ENCODE results near the gene ALKBH4.
"Not testable (repeated sequence)": the region's sequence is repeated elsewhere in the genome, so short reads cannot be mapped to it uniquely, and the experiment has no call there.

Gene ALKBH4

DNA sequence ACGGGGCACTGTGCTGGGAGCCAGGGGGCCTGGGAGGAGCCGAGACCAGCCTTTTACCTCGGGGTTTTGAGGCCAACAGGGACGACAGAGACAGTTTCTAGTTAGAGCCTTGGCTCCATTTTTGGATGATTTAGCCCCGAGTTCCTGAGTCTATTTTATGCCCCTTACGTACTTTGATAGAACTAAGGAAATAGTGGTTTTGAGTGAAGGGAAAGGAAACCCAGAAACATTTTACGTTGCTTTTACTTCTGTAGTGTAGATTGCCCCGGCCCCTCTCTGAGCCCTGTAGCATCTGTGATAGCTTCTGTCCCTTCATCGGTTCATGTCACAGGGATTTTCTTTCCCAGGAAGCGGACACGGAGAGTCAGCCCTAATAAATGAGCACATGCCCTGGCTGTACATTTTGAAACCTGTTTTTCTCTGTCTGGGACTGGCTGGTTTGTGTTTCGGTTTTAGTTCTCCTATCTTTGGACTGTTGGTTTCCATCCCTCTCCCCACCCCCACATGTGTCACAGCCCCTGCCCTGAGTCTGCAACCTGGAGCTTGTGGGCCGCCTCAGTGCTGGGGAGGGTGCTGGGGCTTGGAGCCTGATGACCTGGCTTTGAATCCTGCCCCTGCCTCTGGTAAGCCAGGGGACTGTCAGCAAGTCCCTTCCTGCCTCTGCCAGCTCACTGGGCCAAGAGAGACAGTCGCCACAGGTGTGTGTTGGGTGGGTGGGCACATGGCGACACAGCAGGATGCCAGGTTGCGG, 38.2 kb downstream of the ALKBH4 start:
- no peak for DNase-seq

DNA sequence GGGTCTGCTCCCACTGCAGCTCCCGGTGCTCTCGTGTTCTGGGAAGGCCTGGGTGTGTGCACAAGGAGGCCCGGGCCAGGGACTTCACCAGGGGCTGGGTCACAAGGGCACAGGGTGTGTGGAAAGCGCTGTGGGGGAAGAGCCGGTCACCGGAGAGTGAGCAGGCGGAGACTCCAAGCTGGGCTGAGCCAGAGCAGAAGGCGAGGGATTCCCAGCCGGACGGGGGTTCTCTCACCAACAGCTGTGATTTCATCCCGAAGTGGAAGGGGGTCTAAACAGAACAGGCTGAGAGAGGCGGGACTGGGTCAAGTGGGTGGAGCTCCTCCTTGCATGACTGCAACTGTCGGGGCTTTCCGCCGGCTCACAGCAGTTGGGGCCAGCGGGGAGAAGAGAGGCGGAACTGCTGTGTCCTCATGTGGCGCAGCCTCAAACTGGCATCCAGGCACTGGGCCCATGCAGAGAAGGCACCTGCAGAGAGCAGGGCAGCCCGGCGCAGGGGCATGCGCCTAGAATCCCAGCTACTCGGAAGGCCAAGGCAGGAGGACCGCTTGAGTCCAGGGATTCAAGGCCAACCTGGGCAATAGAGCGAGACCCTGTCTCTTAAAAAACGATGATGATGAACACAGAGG, 38.9 kb downstream of the ALKBH4 start:
- DNase-seq = no peak

DNA sequence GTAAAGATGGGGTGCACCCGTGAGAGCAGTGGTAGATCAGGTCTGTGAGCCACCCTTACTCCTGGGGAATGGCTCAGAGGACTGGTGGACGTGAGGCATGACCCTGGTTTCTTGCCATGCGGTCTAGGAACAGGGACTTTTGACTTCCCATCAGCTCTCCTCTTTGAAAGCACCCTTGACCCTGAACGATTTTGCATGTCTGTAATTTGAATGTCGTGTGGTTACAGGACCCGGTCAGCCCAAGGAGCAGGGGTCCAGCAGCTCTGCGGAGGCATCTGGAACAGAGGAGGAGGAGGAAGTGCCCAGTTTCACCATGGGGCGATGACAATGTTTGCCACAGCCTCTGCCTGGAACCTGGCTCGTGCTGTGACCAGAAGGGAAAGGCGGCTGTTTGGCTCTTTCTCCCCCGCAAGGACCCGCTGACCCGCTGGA, 39.9 kb downstream of the ALKBH4 start:
- DNase-seq = no peak

DNA sequence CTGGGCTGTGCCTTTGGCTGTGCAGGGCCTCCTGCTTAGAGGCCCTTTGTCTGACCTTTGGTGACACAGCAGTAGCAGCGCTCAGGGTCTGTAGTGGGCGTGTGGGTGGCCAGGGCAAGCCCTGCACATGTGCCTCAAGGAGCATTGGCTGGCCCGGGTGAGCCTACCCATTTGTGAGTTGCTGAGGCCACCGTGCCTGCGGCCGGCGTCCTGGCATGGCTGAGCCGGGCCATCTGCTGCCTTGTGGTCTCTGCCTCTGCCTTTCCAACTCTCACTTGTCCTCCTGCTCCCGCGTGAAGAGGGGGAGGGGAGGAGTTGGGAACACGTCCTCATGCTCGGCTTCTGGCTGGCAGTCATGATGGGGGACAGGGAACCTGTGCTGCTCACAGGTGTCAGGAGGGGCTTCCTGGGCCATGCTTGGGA, 40.5 kb downstream of the ALKBH4 start:
- no peak for DNase-seq

DNA sequence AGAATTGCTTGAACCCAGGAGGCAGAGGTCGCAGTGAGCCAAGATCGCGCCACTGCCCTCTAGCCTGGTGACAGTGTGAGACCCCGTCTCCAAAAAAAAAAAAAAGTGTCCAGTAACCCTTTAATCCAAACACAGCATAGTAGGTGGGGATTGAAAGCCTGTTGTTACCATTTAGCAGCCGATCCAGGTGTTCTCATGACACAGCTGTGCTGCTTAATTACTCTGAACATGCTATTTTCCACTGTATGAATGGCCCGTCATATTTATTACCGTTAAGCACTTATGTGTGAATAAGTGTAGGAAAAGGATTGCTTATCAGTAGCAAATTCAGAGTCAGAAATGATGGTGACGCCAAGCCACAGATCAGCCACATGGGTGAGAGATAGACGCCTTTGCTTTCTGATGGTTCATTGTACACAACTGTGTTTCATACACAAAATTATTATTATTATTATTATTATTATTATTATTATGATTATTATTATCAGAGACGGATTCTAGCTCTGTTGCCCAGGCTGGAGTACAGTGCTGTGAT, 42.9 kb downstream of the ALKBH4 start:
- DNase-seq = no peak

DNA sequence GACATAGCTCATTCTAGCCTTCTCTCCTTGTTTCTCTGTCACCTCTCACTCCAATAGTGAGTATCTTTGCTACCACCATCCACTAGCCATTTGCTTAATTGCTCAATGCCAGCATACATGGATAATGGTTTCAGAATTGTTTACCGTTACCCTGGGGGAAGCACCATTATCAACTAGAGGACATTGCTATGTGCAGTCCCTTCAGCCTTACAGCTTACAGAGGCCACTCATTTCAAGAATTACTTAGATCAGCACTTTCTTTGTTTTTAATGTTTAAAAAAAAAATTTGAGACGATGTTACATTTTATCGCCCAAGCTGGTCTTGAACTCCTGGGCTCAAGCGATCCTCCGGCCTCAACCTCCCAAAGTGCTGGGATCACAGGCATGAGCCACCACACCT, 46.1 kb downstream of the ALKBH4 start:
- DNase-seq = no peak

DNA sequence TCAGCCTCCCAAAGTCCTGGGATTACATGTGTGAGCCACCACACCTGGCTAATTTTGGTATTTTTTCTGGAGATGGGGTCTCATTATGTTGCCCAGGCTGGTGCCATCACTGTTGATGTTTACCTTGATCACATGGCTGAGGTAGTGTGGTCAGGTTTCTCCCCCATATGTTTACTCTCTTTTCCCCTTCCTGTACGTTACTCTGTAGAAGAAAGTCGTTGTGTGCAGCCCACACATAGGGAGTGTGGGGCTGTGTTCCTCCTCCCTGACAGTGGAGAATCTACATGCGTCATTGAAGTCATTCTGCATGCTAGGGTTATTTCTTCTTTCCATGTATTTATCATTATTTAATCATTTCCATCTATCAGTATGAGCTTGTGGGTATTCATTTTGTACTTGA, 47.6 kb downstream of the ALKBH4 start:
- DNase-seq = no peak

DNA sequence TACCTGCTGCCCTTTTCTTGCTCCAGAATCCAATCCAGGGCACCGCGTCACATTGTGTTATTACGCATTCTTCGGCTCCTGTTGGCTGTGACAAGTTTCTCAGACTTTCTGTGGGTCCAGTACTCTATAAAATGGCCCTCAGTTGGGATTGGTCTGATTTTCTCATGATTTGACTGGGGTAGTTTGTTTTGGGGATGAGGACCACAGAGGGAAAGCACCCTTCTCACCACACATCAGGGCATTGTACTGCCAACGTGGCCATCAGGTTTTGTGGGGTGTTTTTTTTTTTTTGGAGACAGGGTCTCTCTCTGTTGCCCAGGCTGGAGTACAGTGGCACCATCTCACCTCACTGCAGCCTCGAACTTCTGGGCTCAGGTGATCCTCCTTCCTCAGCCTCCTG, 48.3 kb downstream of the ALKBH4 start:
- no peak for DNase-seq

DNA sequence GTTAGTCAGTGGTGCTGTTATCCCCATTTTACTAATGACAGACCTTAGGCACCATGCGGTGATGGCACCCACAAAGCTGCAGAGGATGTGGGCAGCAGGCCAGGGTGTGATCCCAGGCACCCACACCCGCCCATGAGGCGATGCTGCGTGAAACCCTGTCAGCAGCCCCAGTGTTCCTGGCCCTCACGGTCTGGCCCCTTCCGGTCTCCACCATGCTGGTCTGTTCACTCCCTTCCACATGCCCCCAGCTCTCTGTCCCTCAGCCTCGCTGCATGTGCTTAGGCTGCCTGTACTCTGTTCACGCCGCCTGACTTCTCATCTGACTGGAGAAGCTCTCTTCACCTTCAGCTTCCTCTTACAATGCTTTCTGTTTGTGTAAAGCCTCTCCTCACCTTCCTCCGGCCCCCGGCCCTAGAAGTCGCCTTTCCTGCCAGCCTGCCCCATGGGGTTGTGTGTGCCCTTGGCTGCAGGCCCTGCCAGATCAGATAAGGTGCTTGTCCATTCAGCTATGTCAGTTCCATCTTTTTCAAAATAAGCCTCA, 48.9 kb downstream of the ALKBH4 start:
- no peak for DNase-seq

DNA sequence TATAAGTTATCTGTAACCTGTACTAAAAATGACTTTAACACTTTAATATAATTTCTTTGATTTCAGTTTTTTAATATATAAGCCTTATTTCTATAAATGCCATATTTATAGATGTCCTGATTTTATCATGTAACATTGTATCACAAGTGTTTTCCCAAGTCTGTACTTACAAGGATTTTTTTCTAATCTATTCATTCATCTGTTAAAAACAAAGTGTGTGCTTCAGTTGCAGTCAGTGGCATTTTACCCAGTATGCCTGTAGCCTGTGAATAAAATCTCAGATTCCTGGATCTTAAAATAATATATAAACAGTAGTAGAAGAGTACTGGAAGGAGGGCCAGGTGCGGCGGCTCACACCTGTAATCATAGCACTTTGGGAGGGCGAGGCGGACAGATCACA, 51.1 kb downstream of the ALKBH4 start:
- DNase-seq = no peak

DNA sequence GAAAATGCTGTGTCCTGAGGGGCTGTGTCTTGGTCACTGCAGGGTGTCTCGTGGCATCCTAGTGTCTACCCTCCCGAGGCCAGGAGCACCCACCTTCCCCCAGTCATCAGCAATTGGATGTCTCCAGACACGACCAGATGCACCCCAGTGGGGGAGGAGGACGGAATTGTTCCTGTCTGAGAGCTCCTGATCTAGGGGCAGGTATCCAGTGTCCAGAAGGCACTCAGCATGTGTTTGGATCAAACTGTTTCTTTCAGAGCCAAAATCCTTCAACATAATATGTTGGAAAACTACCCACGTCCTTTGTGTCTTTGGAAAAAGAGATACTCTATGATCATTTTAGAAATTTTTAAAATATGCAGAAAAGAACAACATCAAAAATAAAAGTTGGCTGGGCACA, 51.6 kb downstream of the ALKBH4 start:
- DNase-seq = no peak

DNA sequence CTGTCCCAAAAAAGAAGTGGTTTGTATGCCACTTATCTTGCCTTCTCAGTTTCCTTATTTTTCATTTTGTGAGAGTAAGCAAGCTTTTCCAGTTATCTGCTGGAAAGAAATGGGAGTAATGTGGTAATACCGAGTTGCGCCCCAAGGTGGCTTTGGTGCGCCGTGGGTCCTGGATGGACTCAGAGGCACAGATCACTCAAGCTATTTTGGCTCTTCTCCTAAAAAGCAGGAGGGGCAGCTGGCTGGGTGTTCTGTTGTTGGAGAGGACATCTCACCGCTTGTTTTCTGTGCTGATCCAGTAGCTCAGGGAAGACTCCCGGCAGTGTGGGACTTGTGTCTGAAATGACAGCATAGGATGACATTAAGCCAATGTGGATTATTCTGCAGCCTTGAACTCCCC, 52.1 kb downstream of the ALKBH4 start:
- no peak for DNase-seq

DNA sequence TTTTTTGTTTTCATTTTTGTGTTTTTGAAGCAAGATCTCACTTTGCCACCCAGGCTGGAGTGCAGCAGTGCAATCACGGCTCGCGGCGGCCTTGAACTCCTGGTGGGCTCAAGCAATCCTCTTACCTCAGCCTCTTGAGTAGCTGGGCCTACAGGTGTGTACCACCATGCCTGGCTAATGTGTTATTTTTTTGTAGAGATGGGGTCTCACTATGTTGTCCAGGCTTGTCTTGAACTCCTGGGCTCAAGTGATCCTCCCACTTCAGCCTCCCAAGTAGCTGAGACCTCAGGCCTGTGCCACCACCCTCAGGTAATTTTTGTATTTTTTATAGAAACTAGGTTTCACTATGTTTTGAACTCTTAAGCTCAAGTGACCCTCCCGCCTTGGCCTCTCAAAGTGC, 53.7 kb downstream of the ALKBH4 start:
- DNase-seq = no peak

DNA sequence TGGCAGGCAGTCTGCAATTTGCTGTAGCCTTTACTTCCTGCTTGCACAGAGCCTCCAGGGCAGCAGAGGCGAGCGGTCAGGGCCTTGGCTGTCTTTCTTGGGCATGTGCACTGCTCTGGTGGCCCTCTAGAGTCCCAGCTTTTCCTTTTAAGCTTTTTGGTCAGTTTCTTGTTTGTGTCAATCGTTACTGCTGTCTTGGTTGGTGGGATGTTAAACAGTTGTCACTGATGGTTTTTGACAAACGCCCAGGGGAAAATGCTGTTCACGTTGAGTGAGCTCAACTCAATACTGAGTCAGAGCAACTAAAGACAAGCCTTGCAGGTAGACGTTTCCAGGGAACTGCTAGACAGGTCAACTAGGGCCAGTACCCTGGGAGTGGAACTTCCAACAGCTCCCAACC, 54.5 kb downstream of the ALKBH4 start:
- DNase-seq = no peak

DNA sequence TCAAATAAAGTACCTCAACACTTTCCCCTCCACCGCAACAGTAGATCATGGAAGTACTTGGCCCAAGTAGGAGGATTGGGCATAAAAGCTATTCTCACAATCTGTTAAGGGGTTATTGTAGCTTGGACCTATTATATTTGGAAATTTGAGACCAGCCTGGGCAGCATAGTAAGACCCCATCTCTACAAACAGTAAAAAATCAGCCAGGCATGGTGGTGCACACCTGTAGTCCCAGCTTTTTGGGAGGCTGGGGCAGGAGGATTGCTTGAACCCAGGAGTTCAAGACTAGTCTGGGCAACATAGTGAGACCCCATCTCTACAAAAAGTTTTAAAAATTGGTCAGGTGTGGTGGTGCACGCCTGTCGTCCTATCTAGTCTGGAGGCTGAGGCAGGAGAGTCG, 55.3 kb downstream of the ALKBH4 start:
- no peak for DNase-seq

DNA sequence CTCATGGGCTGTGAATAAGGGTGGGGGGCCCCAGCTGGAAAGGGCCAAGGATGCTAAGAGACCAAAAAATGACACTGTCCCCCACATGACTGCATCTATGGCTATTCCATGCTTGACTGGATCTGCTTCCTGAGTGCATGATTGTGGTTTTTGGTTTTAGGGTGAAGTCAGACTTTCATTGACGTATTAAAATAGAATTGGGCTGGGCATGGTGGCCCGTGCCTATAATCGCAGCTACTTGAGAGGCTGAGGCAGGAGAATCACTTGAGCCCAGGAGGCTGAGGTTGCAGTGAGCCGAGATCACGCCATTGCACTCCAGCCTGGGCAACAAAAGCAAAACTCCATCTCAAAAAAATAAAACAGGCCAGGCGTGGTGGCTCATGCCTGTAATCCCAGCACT, 56.1 kb downstream of the ALKBH4 start:
- DNase-seq = not testable (repeated sequence)

DNA sequence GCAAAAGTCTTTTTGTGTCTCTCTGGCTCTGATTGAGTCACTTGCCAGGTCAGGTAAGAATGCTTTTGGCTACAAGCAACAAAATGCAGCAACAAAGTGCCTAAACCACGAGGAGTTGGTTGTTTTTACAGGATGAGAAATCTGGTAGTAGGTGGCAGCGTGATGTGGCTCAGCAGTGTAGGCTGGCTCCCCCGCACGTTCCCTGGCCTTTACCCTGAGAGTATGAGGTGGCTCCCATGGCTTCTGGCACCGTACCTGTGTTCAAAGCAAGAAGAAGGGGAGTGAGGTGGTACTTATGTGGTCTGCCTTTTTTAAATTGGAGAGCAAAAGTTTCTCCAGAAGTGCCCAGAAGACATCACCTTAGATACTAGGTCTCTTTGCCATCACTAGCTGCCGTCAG, 56.8 kb downstream of the ALKBH4 start:
- DNase-seq = no peak
